ENCODE measurements around the gene GRIN2A. TPM values are rescaled to one million over a fixed set of nuclear protein-coding genes. Genes with fewer than 3 reads are reported as not detected.

The GRIN2A gene
- total and polyA plus RNA-seq, 2 of the 8 experiments (the other 6 are each of a cell fraction or from before 2014, with no cell fraction given): 0.18 to 1.8 TPM

DNA sequence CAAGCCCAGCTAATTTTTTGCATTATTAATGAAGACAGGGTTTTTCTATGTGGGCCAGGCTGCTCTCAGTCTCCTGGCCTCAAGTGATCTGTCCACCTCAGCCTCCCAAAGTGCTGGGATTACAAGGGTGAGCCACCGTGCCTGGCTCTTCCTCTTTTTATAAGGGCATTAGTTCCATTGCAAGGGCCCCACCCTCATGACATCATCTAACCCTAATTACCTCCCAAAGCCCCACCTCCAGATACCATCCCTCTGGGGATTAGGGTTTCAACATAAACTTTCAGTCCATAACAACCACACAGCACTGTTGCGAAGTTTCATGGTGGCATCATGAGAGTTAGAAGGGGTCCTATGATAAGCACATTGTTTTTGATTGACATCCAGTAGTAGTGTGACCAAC lies 277.7 kb downstream of the GRIN2A start (continued):
- TF ChIP-seq TAF1 (IDR thresholded peaks at IDR 0.05; ENCODE audit: low read depth, low read length): no peak
